AG10803 (cell line): ENCODE data around the gene SEPTIN10.

Source experiments
- DNase-seq: peaks from one replicate; pipeline ENCODE4 v3.0.0; 2010; ENCODE audit warnings: low read depth
- H3K4me3 ChIP-seq: 2 replicates; pipeline ENCODE4 v1.5.1; 2011; ENCODE audit warnings: mild to moderate bottlenecking, low read length, control low read depth
- CTCF ChIP-seq: conservative IDR thresholded peaks from 2 replicates; pipeline ENCODE4 v1.5.1; 2011; ENCODE audit warnings: mild to moderate bottlenecking, low read length, control low read depth, inconsistent platforms

SEPTIN10 gene

GRCh38 chr2:109575373-109575772, 38.4 kb downstream of the SEPTIN10 start:
- H3K4me3 ChIP-seq: no peak overlapping the region
- no peak for TF ChIP-seq CTCF
- no peak for DNase-seq

- H3K4me3 ChIP-seq: no peak overlapping the region
- TF ChIP-seq CTCF: no peak
- no peak for DNase-seq
Measured at GRCh38 chr2:109563980-109564550, 49.7 kb downstream of the SEPTIN10 start.

GRCh38 chr2:109563288-109563687, 50.5 kb downstream of the SEPTIN10 start:
- peak; percentile 31 for DNase-seq
- H3K4me3 ChIP-seq: no peak overlapping the region
- no peak for TF ChIP-seq CTCF

GRCh38 chr2:109562421-109562820, 51.3 kb downstream of the SEPTIN10 start:
- TF ChIP-seq CTCF: no peak

GRCh38 chr2:109560265-109560664, 53.5 kb downstream of the SEPTIN10 start:
- DNase-seq: no peak
- no peak overlapping the region for H3K4me3 ChIP-seq
- TF ChIP-seq CTCF: no peak

More at GRCh38 chr2:109562421-109562820, 51.3 kb downstream of the SEPTIN10 start:
- no peak overlapping the region for H3K4me3 ChIP-seq
- no peak for DNase-seq

GRCh38 chr2:109558076-109558882, 55.5 kb downstream of the SEPTIN10 start:
- no peak for TF ChIP-seq CTCF
- no peak overlapping the region for H3K4me3 ChIP-seq
- DNase-seq: peak; percentile 73

GRCh38 chr2:109557309-109557708, 56.5 kb downstream of the SEPTIN10 start:
- no peak overlapping the region for H3K4me3 ChIP-seq
- DNase-seq: no peak
- TF ChIP-seq CTCF: no peak
